Osteoblast (primary cell): ENCODE results near the gene VTI1A. TPM values are rescaled to one million over a fixed set of nuclear protein-coding genes. Genes with fewer than 3 reads are reported as not detected.

Source experiments
- DNase-seq: peaks from one replicate; pipeline ENCODE4 v3.0.0; 2011; ENCODE audit warnings: low spot score, mixed read lengths; ENCODE audit not compliant: insufficient read length; ENCODE audit errors: missing footprints
- H2AFZ ChIP-seq: 2 replicates; pipeline ENCODE4 v1.6.0; 2011; ENCODE audit warnings: mild to moderate bottlenecking, low read length
- H3K27ac ChIP-seq: 2 replicates; pipeline ENCODE4 v1.5.1; 2011; ENCODE audit warnings: mild to moderate bottlenecking, low read depth, low read length, moderate library complexity
- H3K27me3 ChIP-seq: 2 replicates; pipeline ENCODE4 v1.6.0; 2012; ENCODE audit warnings: mild to moderate bottlenecking, control low read depth, inconsistent platforms, low read length, moderate library complexity; ENCODE audit not compliant: insufficient read depth
- H3K36me3 ChIP-seq: 2 replicates; pipeline ENCODE4 v1.5.1; 2011; ENCODE audit warnings: mild to moderate bottlenecking, low read length, control low read depth, moderate library complexity; ENCODE audit not compliant: insufficient read depth
- H3K4me1 ChIP-seq: 2 replicates; pipeline ENCODE4 v1.5.1; 2011; ENCODE audit warnings: mild to moderate bottlenecking, low read length, control low read depth, moderate library complexity; ENCODE audit not compliant: insufficient read depth
- H3K4me2 ChIP-seq: 2 replicates; pipeline ENCODE4 v1.6.0; 2011; ENCODE audit warnings: mild to moderate bottlenecking, low read length; ENCODE audit not compliant: insufficient read depth
- H3K4me3 ChIP-seq: fragments of 200-600 bp; sonication (generic); 3 replicates; pipeline ENCODE4 v1.5.1; 2012; ENCODE audit warnings: mild to moderate bottlenecking, low read length, inconsistent platforms; ENCODE audit not compliant: insufficient read depth
- H3K79me2 ChIP-seq: 2 replicates; pipeline ENCODE4 v1.6.0; 2012; ENCODE audit warnings: mild to moderate bottlenecking, low read length, control low read depth, inconsistent platforms; ENCODE audit not compliant: insufficient read depth
- H3K9me3 ChIP-seq: 2 replicates; pipeline ENCODE4 v1.5.1; 2011; ENCODE audit warnings: low read depth, low read length, control low read depth
- H4K20me1 ChIP-seq: 2 replicates; pipeline ENCODE4 v1.6.0; 2012; ENCODE audit warnings: mild to moderate bottlenecking, low read length, control low read depth; ENCODE audit not compliant: insufficient read depth
- total RNA-seq: library from RNA; depleted of rRNA; stranded (reverse); fragments of >200 nt; gene quantifications from 2 replicates; pipeline ENCODE4 v1.2.3, GENCODE V29; 2012
- TF ChIP-seq, protein P1 (sequence below): IDR thresholded peaks from 2 replicates; pipeline ENCODE4 v1.5.1; 2011; ENCODE audit warnings: mild to moderate bottlenecking, low read depth, low read length, moderate library complexity; ENCODE audit errors: extremely low read depth

VTI1A gene
- total RNA-seq, 1 donor, result 34.7 TPM

DNA sequence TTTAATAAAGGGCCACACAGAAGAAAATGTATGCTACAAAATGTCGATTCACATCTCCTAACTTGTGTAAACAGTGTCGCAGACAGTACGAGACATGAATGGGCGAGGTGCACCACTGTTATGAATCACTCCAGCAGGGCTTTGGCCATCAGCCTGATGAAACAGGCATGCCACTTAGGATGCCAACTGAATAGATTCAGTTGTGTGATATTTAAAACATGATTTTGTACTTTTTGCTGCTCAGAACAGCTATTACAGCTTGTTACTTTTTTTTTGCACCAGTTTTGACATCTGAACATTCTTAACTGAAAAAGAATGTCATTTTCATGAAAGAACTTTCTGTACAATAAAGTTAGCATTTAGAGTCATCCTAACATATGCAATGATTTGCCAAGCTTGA, 138.1 kb downstream of the VTI1A start:
- Histone ChIP-seq H2AFZ (peak overlapping the region; percentile 12), H3K9me3 (no peaks in the 10 kb centered on the region), H3K4me2 (peak overlapping the region; percentile 47), H3K27me3 (no peaks in the 10 kb centered on the region), H3K79me2 (no peaks in the 10 kb centered on the region), H4K20me1 (no peaks in the 10 kb centered on the region), H3K27ac (peak overlapping the region; percentile 38), H3K36me3 (no peaks in the 10 kb centered on the region), H3K4me1 (peaks cover 29% of the 10 kb centered on the region), H3K4me3 (peak overlapping the region; percentile 1)
- TF ChIP-seq, protein P1, sequence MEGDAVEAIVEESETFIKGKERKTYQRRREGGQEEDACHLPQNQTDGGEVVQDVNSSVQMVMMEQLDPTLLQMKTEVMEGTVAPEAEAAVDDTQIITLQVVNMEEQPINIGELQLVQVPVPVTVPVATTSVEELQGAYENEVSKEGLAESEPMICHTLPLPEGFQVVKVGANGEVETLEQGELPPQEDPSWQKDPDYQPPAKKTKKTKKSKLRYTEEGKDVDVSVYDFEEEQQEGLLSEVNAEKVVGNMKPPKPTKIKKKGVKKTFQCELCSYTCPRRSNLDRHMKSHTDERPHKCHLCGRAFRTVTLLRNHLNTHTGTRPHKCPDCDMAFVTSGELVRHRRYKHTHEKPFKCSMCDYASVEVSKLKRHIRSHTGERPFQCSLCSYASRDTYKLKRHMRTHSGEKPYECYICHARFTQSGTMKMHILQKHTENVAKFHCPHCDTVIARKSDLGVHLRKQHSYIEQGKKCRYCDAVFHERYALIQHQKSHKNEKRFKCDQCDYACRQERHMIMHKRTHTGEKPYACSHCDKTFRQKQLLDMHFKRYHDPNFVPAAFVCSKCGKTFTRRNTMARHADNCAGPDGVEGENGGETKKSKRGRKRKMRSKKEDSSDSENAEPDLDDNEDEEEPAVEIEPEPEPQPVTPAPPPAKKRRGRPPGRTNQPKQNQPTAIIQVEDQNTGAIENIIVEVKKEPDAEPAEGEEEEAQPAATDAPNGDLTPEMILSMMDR, result no peak
- no peak for DNase-seq

DNA sequence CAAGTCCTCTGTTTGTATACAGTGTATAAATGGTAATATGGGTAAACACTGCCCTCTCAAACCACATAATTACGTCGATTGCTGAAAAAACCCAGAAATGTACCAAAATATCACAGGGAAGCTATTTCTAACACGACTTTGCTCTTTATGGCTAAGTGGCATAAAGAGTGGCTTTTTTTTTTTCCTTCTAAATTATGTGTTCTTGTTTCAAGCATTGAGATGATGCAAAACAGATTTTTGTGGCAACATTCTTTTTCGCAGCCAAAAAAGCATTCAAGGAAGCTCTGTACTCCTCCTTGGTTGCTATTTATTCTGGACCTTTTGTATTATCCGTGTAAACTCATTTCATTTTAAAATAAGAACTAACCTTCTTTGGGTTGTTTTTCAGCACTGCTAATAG, 138.9 kb downstream of the VTI1A start:
- no peaks in the 10 kb centered on the region for H3K36me3 ChIP-seq
- no peak overlapping the region for H3K4me3 ChIP-seq
- no peaks in the 10 kb centered on the region for H3K27me3 ChIP-seq
- no peaks in the 10 kb centered on the region for H3K79me2 ChIP-seq
- peaks cover 29% of the 10 kb centered on the region for H3K4me1 ChIP-seq
- no peak for DNase-seq
- no peaks in the 10 kb centered on the region for H4K20me1 ChIP-seq
- peak overlapping the region; percentile 47 for H3K4me2 ChIP-seq
- TF ChIP-seq, protein P1, result no peak
- peak overlapping the region; percentile 20 for H3K27ac ChIP-seq
- H3K9me3 ChIP-seq, result no peaks in the 10 kb centered on the region
- H2AFZ ChIP-seq, result no peak overlapping the region

DNA sequence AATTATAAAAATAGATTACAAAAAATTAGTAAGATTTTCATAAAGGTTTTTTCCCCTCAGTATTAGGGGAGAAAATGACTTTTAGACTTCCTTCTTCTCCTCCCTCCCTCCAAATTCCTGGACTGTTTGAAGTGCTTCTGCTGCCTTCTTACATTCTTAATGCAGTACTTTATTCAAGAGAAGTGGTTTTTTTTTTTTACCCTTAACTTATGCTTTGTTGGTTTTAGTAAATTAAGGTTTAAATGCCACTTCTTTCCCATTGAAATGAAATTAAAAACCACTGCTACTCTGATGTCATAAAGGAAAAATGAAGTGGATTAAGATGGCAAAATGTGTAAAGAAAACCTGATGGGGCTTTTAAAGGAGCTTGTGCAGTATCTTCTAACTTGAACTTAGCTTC, 140.7 kb downstream of the VTI1A start:
- TF ChIP-seq, protein P1, result no peak
- Histone ChIP-seq H3K4me3 (no peak overlapping the region), H3K27me3 (no peaks in the 10 kb centered on the region), H2AFZ (no peak overlapping the region), H3K27ac (no peak overlapping the region), H3K4me2 (no peak overlapping the region), H4K20me1 (no peaks in the 10 kb centered on the region), H3K79me2 (no peaks in the 10 kb centered on the region), H3K36me3 (no peaks in the 10 kb centered on the region), H3K9me3 (no peaks in the 10 kb centered on the region), H3K4me1 (peaks cover 29% of the 10 kb centered on the region)
- no peak for DNase-seq

DNA sequence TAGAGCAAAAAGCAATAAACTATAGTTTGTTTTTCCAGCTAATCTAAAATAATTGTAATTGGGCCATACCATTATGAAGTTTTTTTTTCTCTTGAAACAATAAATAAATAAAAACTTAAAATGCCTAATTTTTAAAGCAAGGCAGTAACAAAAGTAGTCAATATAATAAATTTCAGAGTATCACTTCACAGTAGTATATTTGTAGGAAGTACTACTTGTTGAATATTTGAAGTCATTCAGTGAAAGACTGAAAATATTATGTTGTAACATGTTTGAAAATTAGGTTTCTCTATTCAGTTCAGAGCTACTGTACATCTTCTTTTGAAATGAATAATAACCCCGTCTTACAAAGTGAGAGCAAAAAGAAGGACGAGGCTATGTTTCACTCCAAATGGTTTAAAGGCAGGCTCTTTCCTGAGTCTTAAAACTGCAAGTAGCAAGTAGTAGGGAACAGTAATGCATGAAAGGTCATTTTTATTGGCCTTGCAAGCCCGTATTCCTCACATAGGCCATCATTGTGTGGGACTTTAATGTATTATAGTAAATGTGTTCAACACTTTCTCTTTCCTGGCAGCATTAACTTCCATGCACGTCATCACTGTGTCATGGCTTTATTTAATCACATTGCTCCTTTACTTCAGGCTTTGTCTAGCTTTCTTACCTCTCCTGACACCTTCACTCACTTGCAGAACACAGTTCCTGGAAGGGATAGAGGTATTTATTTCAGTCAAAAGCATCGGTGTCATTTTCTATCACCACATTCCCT, 141.4 kb downstream of the VTI1A start:
- Histone ChIP-seq H3K9me3 (no peaks in the 10 kb centered on the region), H4K20me1 (no peaks in the 10 kb centered on the region), H3K4me1 (peaks cover 29% of the 10 kb centered on the region), H2AFZ (no peak overlapping the region), H3K36me3 (no peaks in the 10 kb centered on the region), H3K4me3 (no peak overlapping the region), H3K79me2 (no peaks in the 10 kb centered on the region), H3K27ac (no peak overlapping the region), H3K4me2 (no peak overlapping the region), H3K27me3 (no peaks in the 10 kb centered on the region)
- no peak for DNase-seq
- TF ChIP-seq, protein P1, result no peak
